Left ventricle myocardium superior (tissue), 1 donor: ENCODE results near the gene BPIFB1. TPM values are rescaled to one million over a fixed set of nuclear protein-coding genes. Genes with fewer than 3 reads are reported as not detected.

ENCODE experiments used
- ATAC-seq: fragments of 200-7000 bp; cut with Tn5 transposase; one replicate; pipeline ENCODE4 v1.9.1; 2020; ENCODE audit warnings: mild to moderate bottlenecking, moderate library complexity
- DNase-seq: peaks from one replicate; pipeline ENCODE4 v3.0.0-alpha.2; 2020
- intact Hi-C: fragments of 100-400 bp; cut with micrococcal nuclease; formaldehyde crosslinking; loops from one replicate; pipeline ENCODE4 v1.11.0; 2022
- total RNA-seq: library from RNA; stranded (reverse); fragmentation: NEBNext Ultra II Directional; extraction: Animal tissue kit (Norgen Biotek cat#: 25700); gene quantifications from one replicate; pipeline ENCODE4 v1.2.1, GENCODE V29; 2021
- donor health status: DM: no; HTN: yes; CAD: no; lungs with severe emphysema.

BPIFB1 gene
- total RNA-seq, 1 donor from 2014 or later = not detected

DNA sequence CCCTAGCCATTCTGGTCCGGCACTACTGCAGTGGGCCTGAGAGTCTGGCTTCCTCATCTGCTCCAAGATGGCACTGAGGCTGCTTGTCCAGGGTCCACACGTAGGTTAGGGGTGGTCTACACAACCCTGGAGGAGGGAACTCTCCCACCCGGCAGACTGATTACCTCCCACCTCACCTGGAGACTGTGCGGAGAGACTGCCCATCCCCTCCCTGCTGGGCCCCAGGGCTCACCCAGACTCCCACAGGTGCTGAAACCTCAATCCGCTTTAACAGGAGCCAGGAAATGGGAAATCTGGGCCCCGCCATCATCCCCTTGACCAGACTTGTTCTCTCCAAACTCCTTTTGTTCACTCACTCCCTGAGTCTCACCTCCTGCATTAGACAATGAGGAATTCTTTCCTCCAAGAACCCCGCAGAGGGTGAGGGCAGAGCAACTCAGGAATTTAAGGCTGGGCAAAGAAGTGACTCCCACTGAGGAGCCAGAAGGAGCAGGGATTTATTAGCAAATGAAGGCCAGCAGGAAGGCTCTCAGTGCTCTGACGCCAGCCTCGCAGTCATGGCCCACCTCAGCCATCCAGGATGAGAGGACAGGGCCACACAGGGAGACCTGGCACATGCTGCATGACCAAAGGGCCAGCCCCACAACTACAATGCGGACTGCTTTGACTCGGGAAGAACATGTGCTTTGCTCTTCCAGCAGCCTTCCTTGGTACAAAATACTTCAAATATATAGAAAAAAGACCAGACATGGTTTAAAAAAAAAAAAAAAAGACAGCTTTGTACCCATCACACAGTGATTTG lies 65.3 kb downstream of the BPIFB1 start:
- DNase-seq (no peak), ATAC-seq (no peak)
- intact Hi-C loops = no loop called here

GRCh38 chr20:33349493-33349892 lies 66.5 kb downstream of the BPIFB1 start:
- no peak for DNase-seq
- ATAC-seq = no peak
- intact Hi-C loops = no loop called here

DNA sequence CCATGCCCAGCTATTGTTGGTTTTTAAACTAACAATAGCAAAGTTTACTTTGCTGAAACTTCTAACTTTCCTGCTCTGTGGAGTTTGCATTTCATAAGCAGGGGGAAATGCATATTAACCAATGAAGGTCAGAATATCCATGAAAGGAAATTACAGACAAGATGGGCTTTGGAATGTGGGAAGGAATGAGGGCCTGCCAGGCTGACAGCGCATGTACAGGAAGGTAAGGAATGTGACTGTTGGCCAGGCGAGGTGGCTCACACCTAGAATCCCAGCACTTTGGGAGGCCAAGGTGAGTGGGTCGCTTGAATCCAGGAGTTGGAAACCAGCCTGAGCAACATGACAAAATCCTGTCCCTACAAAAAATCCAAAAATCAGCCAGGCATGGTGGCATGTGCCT lies 68.7 kb downstream of the BPIFB1 start:
- DNase-seq (no peak), ATAC-seq (no peak)
- intact Hi-C loops = no loop called here

GRCh38 chr20:33352258-33353012 lies 69.4 kb downstream of the BPIFB1 start:
- intact Hi-C loops = no loop called here
- DNase-seq = no peak
- ATAC-seq = no peak

DNA sequence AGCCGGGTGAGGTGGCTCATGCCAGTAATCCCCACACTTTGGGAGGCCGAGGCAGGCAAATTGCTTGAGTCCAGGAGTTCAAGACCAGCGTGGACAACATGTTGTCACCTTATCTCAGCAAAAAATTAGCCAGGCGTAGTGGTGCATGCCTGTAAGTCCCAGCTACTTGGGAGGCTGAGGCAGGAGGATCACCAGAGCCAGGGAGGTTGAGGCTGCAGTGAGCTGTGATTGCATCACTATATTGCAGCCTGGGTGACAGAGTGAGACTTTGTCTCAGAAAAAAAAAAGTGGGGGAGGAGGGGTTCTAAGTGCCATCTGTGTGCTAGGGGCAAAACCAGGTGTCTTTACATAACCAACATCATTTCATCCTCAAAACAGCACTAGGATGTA lies 70.0 kb downstream of the BPIFB1 start:
- intact Hi-C loops = no loop called here
- ATAC-seq (no peak), DNase-seq (no peak)

Other genes starting within 250 kb of the BPIFB1 start
- gene BPIFB3, start 229.3 kb upstream of the BPIFB1 start, total RNA-seq = not detected
- not detected for gene BPIFB4, start 203.6 kb upstream of the BPIFB1 start, total RNA-seq
- gene BPIFA2, start 115.1 kb upstream of the BPIFB1 start, total RNA-seq = not detected
- not detected for gene BPIFA3, start 65.9 kb upstream of the BPIFB1 start, total RNA-seq
- not detected for gene BPIFA1, start 47.2 kb upstream of the BPIFB1 start, total RNA-seq
- 20.6 TPM for gene CDK5RAP1, start 118.3 kb downstream of the BPIFB1 start, total RNA-seq
- gene SNTA1, start 160.5 kb downstream of the BPIFB1 start, total RNA-seq = 226 TPM
- gene CBFA2T2, start 206.9 kb downstream of the BPIFB1 start, total RNA-seq = 10.2 TPM